AG04450 (cell line): Measurements from ENCODE around the gene THBS2. TPM values are rescaled to one million over a fixed set of nuclear protein-coding genes. Genes with fewer than 3 reads are reported as not detected.
A peak's percentile ranks its signal among the peaks of the same experiment; 100 is the strongest.

Source experiments
- CTCF ChIA-PET: fragments of 300-600, 350-600 bp; formaldehyde crosslinking; extraction: SDS; loops from one replicate; lab custom pipeline; 2022; ENCODE audit warnings: antibody characterized with exemption, inconsistent platforms; lab: Charles Lee
- POLR2A ChIA-PET: fragments of 350-600 bp; formaldehyde crosslinking; extraction: SDS; loops from one replicate; lab custom pipeline; 2021; ENCODE audit warnings: antibody characterized with exemption, inconsistent platforms; lab: Yijun Ruan, JAX
- DNase-seq: peaks from one replicate; pipeline ENCODE4 v3.0.0-alpha.2; 2011; ENCODE audit warnings: low read depth, low spot score
- H3K27ac ChIP-seq: one replicate; pipeline ENCODE4 v1.5.1; 2012; ENCODE audit warnings: low read depth, low read length, control low read depth
- H3K27me3 ChIP-seq: one replicate; pipeline ENCODE4 v1.6.0; 2012; ENCODE audit warnings: low read length; ENCODE audit not compliant: control insufficient read depth, insufficient read depth
- H3K4me3 ChIP-seq: 2 replicates; pipeline ENCODE4 v1.5.1; 2011; ENCODE audit warnings: mild to moderate bottlenecking, low read depth, low read length, control low read depth
- H3K9me3 ChIP-seq: 2 replicates; pipeline ENCODE4 v1.5.1; 2012; ENCODE audit warnings: low read length; ENCODE audit not compliant: control insufficient read depth, insufficient read depth
- polyA plus RNA-seq: library from polyadenylated mRNA; depleted of rRNA; stranded (reverse); fragments of >200 nt; gene quantifications from 2 replicates; pipeline ENCODE4 v1.2.3, GENCODE V29; 2011
- TF ChIP-seq, protein P1 (sequence below): IDR thresholded peaks from 2 replicates; pipeline ENCODE4 v1.5.1; 2011; ENCODE audit warnings: low read depth, low read length, control low read depth, inconsistent platforms

The THBS2 gene
- polyA plus RNA-seq, 1 experiment, result 95.8 TPM

- TF ChIP-seq, protein P1, sequence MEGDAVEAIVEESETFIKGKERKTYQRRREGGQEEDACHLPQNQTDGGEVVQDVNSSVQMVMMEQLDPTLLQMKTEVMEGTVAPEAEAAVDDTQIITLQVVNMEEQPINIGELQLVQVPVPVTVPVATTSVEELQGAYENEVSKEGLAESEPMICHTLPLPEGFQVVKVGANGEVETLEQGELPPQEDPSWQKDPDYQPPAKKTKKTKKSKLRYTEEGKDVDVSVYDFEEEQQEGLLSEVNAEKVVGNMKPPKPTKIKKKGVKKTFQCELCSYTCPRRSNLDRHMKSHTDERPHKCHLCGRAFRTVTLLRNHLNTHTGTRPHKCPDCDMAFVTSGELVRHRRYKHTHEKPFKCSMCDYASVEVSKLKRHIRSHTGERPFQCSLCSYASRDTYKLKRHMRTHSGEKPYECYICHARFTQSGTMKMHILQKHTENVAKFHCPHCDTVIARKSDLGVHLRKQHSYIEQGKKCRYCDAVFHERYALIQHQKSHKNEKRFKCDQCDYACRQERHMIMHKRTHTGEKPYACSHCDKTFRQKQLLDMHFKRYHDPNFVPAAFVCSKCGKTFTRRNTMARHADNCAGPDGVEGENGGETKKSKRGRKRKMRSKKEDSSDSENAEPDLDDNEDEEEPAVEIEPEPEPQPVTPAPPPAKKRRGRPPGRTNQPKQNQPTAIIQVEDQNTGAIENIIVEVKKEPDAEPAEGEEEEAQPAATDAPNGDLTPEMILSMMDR, result 0 out of 2 replicates have a peak, but pooled peaks have one; percentile 7
- Histone ChIP-seq H3K27ac (no peak overlapping the region), H3K27me3 (no peaks in the 10 kb centered on the region), H3K4me3 (no peak overlapping the region), H3K9me3 (peaks cover 3% of the 10 kb centered on the region; the same call in 1 of the 2 replicates)
- no peak for DNase-seq
- ChIA-PET POLR2A (no interaction called here), CTCF (no interaction called here)
Observed at GRCh38 chr6:169287675-169288074, 34.0 kb upstream of the THBS2 start.

- TF ChIP-seq, protein P1, result no peak
- DNase-seq, result no peak
- H3K9me3 ChIP-seq, result peaks cover 3% of the 10 kb centered on the region; the same call in 1 of the 2 replicates
- no peak overlapping the region for H3K27ac ChIP-seq
- ChIA-PET CTCF (no interaction called here), POLR2A (no interaction called here)
- no peak overlapping the region for H3K4me3 ChIP-seq
- no peaks in the 10 kb centered on the region for H3K27me3 ChIP-seq
Observed at GRCh38 chr6:169286961-169287360, 33.3 kb upstream of the THBS2 start.

- Histone ChIP-seq H3K27ac (no peak overlapping the region), H3K9me3 (peaks cover 3% of the 10 kb centered on the region; the same call in 1 of the 2 replicates), H3K27me3 (no peaks in the 10 kb centered on the region), H3K4me3 (no peak overlapping the region)
- TF ChIP-seq, protein P1, result no peak
- CTCF ChIA-PET, result no interaction called here
- no peak for DNase-seq
- POLR2A ChIA-PET, result no interaction called here
Observed at GRCh38 chr6:169285165-169285564, 31.5 kb upstream of the THBS2 start.

GRCh38 chr6:169283924-169284323 lies 30.3 kb upstream of the THBS2 start:
- Histone ChIP-seq H3K27me3 (no peaks in the 10 kb centered on the region), H3K4me3 (no peak overlapping the region), H3K9me3 (no peaks in the 10 kb centered on the region; the same call in 1 of the 2 replicates), H3K27ac (no peak overlapping the region)
- POLR2A ChIA-PET, result no interaction called here
- no peak for DNase-seq
- CTCF ChIA-PET, result no interaction called here
- TF ChIP-seq, protein P1, result no peak

DNA sequence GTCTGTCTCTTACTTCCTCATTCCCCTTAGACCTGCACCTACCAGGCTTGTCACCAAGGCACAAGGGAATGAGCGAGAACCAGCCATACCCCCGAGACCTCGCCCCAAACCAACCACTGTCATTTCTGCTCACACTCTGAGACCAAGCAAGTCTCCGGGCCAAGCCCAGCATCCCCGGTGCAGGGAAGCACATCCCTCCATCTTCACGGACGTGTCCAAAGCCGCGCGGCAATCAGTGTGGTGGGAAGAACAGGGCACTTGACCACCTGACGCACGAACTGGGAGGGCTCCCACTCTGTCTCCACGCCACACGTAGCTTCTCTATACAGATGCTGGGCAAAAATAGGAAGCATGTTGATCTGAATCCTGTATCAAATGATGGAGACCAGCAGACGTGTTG lies 28.4 kb upstream of the THBS2 start:
- Histone ChIP-seq H3K27me3 (no peaks in the 10 kb centered on the region), H3K9me3 (no peaks in the 10 kb centered on the region; the same call in 1 of the 2 replicates), H3K27ac (no peak overlapping the region), H3K4me3 (no peak overlapping the region)
- DNase-seq, result no peak
- POLR2A ChIA-PET, result no interaction called here
- TF ChIP-seq, protein P1, result no peak
- CTCF ChIA-PET, result no interaction called here
